HG03342 (cell line): ENCODE data around the gene ITGA2B.

Experiments used
- ATAC-seq: cut with Tn5 transposase; IDR thresholded peaks from one replicate; pipeline ENCODE4 v1.9.1; 2021; ENCODE audit warnings: mild to moderate bottlenecking, moderate library complexity; ENCODE audit not compliant: unreplicated experiment

The ITGA2B gene

DNA sequence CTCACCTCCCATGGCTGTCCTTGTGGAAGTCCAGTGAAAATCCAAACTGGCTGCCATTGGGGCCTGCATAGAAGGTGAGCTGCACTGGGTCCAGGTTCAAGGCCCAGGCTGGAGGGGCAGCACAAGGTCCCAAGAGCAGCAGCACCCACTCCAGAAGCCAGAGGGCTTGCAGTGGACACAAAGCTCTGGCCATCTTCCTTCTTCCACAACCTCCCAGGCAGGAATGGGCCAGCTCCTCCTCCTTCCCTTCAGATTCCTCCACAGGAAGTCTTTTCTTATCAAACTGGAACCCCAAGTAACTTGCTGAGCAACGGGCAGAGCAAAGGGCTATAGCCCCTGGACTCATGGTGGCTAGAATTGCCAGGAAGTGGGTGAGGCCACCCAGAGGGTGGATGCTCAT, at the start of gene ITGA2B:
Gene ITGA2B, minus strand, starts transcription at position 369 of the 400 bp plus-strand sequence. Its CDS starts 176 bp downstream, at position 193.
- no peak for ATAC-seq

GRCh38 chr17:44439168-44439567, 49.7 kb upstream of the ITGA2B start:
- ATAC-seq: no peak

GRCh38 chr17:44438636-44439035, 49.2 kb upstream of the ITGA2B start:
- ATAC-seq: no peak

DNA sequence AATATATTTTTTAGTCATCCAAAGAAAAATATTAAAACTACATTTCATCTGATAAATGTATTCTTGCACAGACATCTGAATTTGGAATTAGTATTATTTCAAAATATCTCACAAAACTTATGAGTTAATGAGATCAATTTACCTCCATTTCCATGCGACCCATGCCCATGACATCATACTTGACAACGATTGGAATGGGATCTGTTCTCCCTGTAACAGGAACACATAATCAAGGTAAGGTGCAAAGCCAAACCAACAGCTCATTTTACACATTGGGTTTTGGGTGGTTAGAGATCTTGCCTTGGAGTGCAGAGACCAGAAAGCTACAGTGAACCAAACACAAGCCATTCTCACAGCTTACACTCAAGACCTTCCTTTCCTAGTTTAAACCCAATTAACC, 46.9 kb upstream of the ITGA2B start:
- ATAC-seq: no peak

- no peak for ATAC-seq
Measured at GRCh38 chr17:44432254-44433157, 43.1 kb upstream of the ITGA2B start.

- no peak for ATAC-seq
Measured at GRCh38 chr17:44424828-44425461, 35.5 kb upstream of the ITGA2B start.

GRCh38 chr17:44417553-44417952, 28.1 kb upstream of the ITGA2B start:
- ATAC-seq: no peak

- no peak for ATAC-seq
Measured at GRCh38 chr17:44416558-44417289, 27.3 kb upstream of the ITGA2B start.

DNA sequence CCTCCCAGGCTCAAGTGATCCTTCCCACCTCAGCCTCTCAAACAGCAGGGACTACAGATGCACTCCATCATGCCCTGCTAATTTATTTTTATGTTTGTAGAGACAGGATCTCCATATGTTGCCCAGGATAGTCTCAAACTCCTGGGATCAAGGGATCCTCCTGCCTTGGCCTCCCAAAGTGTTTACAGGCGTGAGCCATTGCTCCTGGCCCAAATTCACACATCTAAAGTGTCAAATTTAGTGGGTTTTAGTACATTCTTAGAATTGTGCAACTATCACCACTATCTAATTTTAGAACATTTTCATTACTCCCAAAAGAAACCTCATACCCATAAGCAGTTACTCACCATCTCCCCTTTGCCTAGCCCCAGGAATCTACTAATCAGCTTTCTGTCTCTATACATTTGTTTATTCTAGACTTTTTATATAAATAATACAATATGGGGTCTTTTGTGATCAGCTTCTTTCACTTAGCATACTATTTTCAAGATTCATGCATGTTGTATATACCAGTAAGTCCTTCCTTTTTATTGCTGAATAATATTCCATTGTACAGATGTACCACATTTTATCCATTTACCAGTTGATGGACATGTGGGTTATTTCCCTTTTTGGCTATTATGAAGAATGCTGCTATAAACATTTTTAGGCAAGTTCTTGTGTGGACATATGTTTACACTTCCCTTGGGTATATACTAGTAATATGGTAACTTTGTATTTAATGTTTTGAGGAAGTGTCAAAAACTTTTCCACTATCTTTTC, 25.1 kb upstream of the ITGA2B start:
- no peak for ATAC-seq

- ATAC-seq: no peak
Measured at GRCh38 chr17:44409309-44410028, 20.0 kb upstream of the ITGA2B start.

- ATAC-seq: no peak
Measured at GRCh38 chr17:44408786-44409185, 19.3 kb upstream of the ITGA2B start.

- ATAC-seq: peak; percentile 62
Measured at GRCh38 chr17:44402564-44403172, 13.2 kb upstream of the ITGA2B start.

- ATAC-seq: no peak
Measured at GRCh38 chr17:44400226-44400847, 10.9 kb upstream of the ITGA2B start.

DNA sequence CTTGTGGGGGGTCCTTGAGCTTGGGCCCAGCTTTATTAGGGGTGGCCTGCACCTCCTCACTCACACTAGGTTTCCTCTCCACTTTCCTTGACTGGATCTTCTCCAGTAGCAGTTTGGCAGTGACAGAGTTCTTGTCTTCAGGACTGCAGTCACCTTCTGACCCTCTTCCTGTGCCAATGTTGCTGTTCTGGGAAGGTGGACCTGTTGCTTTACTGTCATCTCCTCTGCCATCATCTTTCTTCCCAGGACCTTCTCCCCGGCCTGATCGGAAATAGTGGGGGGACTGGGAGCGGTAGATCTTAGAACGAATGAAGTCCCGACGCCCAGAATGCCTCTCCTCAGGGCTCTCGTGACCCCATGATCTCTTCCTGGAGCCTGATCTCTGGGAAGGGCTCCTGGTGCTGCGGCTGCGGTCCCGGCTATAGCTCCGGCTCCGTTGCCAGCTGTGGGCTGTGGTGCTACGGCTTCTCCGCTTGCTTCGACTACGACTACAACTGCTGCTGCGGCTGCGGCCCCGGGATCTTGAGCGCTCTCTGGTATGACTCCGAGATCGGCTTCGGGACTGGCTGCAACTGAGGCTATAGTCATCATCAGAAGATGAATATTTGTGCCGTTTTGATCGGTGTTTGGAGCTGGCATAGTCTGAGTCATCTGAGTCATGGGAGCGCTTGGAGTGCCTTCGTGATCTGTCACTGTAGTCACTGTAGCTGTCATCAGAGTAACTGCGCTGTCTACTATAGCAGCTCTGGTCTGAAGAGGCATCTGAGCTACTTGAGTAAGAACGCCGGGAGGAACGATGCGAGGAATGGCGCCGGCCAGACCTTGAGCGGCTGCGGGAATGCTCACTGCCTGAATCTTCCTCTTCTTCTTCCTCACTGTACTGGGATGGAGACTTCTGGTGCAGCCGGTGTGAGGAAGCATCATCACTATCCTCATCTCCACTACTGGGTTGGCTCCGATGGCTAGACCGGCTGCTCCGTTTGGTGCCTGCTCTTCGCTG, 9.5 kb upstream of the ITGA2B start:
- no peak for ATAC-seq

DNA sequence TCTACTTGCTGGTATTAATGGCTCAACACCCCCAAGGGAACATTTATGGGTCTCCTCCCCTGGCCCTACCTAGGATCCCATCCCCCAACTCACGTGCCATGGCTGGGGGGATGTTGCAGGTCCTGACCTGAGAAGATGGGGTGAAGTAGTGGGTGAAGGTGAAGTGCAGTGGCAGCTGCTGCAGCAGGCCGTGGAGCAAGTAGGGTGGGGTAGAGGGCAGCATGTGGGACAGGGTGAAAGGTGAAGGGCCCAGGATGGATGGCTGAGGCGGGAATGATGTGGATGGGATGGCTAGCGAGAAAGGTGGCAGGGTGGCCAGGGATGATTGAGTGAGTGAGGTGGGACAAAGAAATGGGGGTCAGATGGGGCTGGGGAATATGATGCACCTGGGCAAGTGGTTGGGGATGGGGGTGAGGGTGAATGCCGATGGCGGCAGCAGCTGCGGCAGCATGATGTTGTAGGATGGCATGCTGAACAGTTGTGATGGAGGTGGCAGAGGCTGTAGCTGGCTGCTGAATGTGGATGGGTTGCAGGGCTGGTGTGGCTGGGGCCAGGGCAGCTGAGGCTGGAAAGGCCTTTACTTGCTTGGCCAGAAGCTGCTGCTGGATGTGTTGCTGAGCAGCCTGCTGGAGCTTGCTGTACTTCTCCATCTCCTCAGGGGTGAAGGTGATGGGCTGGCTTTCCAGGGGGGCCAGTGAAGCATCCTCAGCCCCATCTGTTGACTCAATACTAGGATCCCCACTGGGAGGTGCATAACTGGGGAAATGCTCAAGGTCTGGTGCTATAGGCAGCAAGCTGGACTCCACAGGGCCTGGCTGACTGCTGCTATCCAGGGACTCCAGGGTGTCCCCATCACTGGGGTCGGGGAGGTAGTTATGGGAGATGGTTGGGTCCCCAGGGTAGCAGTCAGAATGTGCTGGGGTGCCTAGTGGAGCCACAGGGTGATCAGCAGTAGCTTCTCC, 8.3 kb upstream of the ITGA2B start:
- ATAC-seq: no peak

- ATAC-seq: no peak
Measured at GRCh38 chr17:44396946-44397345, 7.5 kb upstream of the ITGA2B start.

GRCh38 chr17:44394833-44395232, 5.4 kb upstream of the ITGA2B start:
- ATAC-seq: no peak
